GM12874 (cell line): ENCODE measurements around the gene HBP1.

ENCODE experiments used
- CTCF ChIP-seq: IDR thresholded peaks from 2 replicates; pipeline ENCODE4 v1.5.1; 2011; ENCODE audit warnings: low read depth, mild to moderate bottlenecking, control low read depth, low read length, moderate library complexity; ENCODE audit not compliant: insufficient read depth

The HBP1 gene

GRCh38 chr7:107160389-107160788, 8.4 kb upstream of the HBP1 start:
- no peak for TF ChIP-seq CTCF

DNA sequence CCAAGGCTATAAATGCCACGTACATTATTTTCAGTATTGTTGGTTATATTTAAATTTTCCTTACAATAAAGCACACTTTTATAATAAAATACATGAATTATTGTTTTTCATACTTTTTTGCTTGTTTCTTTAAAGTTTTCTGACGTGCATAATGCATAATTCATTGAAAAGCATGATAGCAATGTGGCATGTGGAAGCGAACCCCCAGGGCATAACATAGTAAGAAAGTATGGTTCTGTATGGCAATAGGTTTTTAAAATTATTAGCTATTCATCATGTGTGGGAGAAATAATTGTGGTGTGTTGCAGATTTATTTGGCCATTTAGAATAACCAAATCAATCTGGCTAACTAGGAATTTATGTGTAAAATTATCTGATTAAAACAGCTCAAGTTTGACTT, 7.4 kb upstream of the HBP1 start:
- no peak for TF ChIP-seq CTCF

DNA sequence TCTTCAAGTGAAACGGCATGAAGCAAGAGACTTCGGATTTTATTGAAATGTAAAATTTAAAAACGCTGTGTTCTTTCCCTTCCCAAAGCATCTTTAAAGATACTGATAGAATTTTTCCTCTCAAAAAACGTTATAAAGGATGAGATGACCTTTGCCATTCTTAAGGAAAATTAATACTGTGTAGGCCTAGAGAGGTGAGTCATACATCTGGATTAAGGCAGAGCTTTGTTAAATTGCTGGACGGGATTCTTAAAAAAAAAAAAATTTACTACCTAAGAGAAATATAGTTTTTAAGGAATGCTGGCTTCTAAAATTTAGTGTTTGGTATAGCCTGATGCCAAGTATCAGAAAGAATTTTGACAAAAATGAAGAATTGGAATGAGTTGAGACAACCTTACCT, 6.3 kb upstream of the HBP1 start:
- no peak for TF ChIP-seq CTCF

GRCh38 chr7:107164092-107164491, 4.7 kb upstream of the HBP1 start:
- no peak for TF ChIP-seq CTCF

GRCh38 chr7:107165341-107165740, 3.5 kb upstream of the HBP1 start:
- no peak for TF ChIP-seq CTCF

- TF ChIP-seq CTCF, result no peak
Observed at GRCh38 chr7:107166736-107167426, 1.9 kb upstream of the HBP1 start.

DNA sequence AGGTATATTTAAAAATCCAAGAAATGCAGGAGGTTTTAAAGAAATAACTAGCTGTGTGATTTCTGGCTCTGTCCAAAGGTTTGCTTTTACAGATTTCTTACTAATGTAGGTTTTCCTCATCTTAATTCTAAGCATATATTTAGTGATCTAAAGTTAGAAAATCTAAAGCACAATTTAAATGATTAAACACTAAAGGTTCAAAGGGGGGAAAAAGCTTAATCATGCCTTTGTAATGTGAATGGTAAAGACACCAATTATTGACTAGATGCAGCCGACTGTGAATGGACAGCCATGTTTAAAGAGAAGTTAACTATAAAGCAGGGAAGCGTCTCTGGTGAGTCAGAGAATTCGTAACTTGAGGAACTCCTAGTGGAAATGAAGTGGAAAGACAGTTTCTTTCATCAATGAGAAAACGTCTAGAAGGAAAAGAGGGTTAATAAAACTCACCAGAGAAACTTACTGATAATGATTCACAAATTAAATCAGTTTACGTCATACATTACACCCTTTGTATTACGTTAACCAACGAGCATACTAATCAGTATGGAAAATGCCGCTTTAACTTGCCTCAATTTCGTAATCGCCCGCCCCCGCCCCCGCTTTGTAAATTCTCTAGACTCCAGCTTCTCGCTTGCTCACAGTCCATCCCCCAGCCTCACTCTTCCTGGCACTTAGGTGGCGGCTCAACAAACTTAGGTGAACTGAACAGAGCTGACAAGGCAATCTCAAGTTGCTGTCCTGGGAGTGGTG, 1.1 kb upstream of the HBP1 start:
- 0 out of 2 replicates have a peak, but pooled peaks have one; percentile 11 for TF ChIP-seq CTCF
